Activated CD4-positive, CD25-positive, alpha-beta regulatory T cell treated with anti-CD3 and anti-CD28 coated beads, Interleukin-2, amount 50 U/mL, for 16 hours (primary cell): Measurements from ENCODE around the gene SLC12A4.

Experiments used
- DNase-seq: peaks from one replicate; pipeline ENCODE4 v3.0.0-alpha.2; 2020; ENCODE audit warnings: low read depth, low spot score

Gene SLC12A4

GRCh38 chr16:67893743-67894399, 74.6 kb downstream of the SLC12A4 start:
- DNase-seq: no peak
